Mononuclear cell (primary cell): Measurements from ENCODE around the gene TBC1D5. TPM values are rescaled to one million over a fixed set of nuclear protein-coding genes. Genes with fewer than 3 reads are reported as not detected.

ENCODE experiments used
- H3K27me3 ChIP-seq: 2 replicates; pipeline ENCODE4 v1.6.0; 2011; ENCODE audit warnings: low read length, control low read depth; ENCODE audit not compliant: insufficient read depth
- H3K4me1 ChIP-seq: 2 replicates; pipeline ENCODE4 v1.5.1; 2011; ENCODE audit warnings: mild to moderate bottlenecking, low read length, control low read depth; ENCODE audit not compliant: insufficient read depth
- H3K4me3 ChIP-seq: 2 replicates; pipeline ENCODE4 v1.5.1; 2011; ENCODE audit warnings: mild to moderate bottlenecking, low read length, moderate library complexity
- H3K9me3 ChIP-seq: 2 replicates; pipeline ENCODE4 v1.5.1; 2011; ENCODE audit warnings: low read depth, mild to moderate bottlenecking, control low read depth, low read length
- total RNA-seq: library from RNA; depleted of rRNA; stranded (reverse); fragments of >200 nt; gene quantifications from one replicate; pipeline ENCODE4 v1.2.3, GENCODE V29; 2012

The TBC1D5 gene
- total RNA-seq, 1 donor = 78.4 TPM

GRCh38 chr3:17759901-17760300 lies 17.5 kb upstream of the TBC1D5 start:
- Histone ChIP-seq H3K4me1 (no peaks in the 10 kb centered on the region), H3K27me3 (no peaks in the 10 kb centered on the region), H3K4me3 (no peak overlapping the region)

GRCh38 chr3:17755836-17756235 lies 13.4 kb upstream of the TBC1D5 start:
- Histone ChIP-seq H3K4me1 (no peaks in the 10 kb centered on the region), H3K4me3 (no peak overlapping the region), H3K27me3 (no peaks in the 10 kb centered on the region), H3K9me3 (no peaks in the 10 kb centered on the region)

More at GRCh38 chr3:17759901-17760300, 17.5 kb upstream of the TBC1D5 start:
- H3K9me3 ChIP-seq = no peaks in the 10 kb centered on the region

DNA sequence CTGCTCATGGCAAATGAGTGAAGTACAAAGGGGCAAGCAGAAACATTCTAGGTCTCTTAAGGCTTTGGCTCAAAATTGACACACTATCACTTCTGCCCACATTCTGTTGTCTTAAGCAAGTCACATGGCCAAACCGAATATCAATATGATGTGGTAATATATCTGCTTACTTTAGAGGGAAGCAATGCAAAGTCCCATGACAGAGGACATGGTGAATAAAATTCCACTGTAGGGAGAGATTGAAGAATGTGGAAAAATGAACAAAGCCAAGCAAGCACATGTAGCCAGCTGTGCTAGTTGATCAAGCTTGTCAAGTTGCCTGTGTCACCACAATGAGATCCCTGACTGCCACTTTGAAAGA lies 11.2 kb upstream of the TBC1D5 start:
- H3K9me3 ChIP-seq = no peaks in the 10 kb centered on the region
- H3K4me1 ChIP-seq = peaks cover 12% of the 10 kb centered on the region
- H3K4me3 ChIP-seq = no peak overlapping the region
- no peaks in the 10 kb centered on the region for H3K27me3 ChIP-seq

DNA sequence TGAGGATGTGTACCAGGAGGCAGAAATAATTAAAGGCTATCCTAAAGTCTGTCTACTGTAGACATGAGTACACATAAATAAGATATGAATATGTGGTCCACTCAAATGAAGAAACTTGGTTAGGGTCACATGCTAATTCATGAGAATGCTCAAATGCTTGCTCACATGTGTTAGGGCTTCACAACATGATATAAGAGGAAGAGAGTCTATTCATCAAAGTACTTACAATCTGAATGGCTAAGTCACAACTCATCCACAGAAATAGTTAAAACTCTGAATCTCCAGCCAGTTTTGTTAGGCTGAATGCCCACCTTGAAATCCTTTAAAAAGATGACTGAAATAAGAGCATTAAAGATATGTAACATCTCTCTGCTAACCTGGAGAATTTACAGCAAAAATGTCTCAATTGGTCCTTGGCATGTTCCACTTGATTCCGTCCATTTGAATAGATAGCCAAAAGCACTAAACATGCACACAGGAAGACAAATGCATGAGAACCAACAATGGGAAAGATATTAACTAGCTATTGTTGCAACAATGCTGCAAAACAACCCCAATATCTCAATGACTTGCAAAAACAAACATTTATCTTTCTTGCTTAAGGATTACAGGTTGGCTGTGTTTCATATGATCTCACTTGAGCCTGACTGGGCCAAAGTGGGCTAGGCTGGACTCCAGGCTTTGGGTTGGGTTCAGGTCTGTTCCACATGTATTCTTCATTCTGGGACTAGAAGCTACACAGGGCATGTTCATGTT lies 10.6 kb upstream of the TBC1D5 start:
- no peaks in the 10 kb centered on the region for H3K27me3 ChIP-seq
- H3K4me1 ChIP-seq = peaks cover 12% of the 10 kb centered on the region
- H3K9me3 ChIP-seq = no peaks in the 10 kb centered on the region
- no peak overlapping the region for H3K4me3 ChIP-seq

DNA sequence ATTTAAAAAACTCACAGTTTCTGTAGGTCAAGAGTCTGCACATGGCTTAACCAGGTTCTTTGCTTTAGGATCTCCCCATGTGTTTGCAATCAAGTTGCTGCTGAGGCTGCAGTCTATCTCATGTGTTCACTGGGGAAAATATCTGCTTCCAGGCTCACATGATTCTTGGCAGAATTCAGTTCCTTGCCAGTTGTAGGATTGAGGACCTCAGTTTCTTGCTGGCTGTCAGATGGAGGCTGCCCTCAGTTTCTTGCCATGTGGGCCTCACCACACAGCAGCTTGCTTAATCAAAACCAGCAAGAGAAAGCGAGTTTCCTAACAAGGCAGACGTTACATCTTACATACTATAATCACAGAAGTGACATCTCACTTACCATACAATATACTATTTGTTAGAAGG lies 10.0 kb upstream of the TBC1D5 start:
- H3K4me3 ChIP-seq = no peak overlapping the region
- no peaks in the 10 kb centered on the region for H3K9me3 ChIP-seq
- H3K27me3 ChIP-seq = no peaks in the 10 kb centered on the region
- peaks cover 18% of the 10 kb centered on the region for H3K4me1 ChIP-seq

DNA sequence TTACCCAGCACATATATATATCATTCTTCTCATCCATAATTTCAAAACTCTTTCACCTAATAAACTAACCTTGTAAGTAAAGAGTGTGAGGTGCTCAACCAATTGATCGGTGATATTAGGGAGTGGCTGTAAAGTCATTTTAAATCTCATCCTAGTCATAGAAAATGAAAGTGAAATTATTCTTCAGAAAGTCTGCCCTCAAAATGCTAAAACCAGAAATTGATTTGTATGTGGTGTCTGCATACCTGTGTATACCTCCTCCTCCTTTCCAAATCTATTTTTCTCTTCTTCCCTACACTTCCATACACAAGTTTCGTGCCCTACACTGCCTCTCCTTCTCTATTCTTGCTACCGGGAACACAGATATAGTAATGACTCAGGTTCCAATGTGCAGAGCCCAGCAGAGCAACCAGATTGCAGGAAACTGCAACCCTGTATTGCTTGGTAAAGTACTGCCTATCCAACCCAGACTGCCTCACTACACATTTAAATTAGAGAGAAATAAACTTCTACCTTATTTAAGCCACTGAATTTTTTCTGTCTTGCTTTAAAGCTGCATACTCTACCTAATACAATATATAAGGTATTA lies 7.4 kb upstream of the TBC1D5 start:
- H3K27me3 ChIP-seq = no peaks in the 10 kb centered on the region
- H3K4me3 ChIP-seq = no peak overlapping the region
- peaks cover 25% of the 10 kb centered on the region for H3K4me1 ChIP-seq
- H3K9me3 ChIP-seq = no peaks in the 10 kb centered on the region

- H3K4me3 ChIP-seq = no peak overlapping the region
- H3K9me3 ChIP-seq = no peaks in the 10 kb centered on the region
- H3K27me3 ChIP-seq = no peaks in the 10 kb centered on the region
- peaks cover 25% of the 10 kb centered on the region for H3K4me1 ChIP-seq
These were observed 6.8 kb upstream of the TBC1D5 start for GRCh38 chr3:17749281-17749680.

GRCh38 chr3:17747890-17748247 lies 5.4 kb upstream of the TBC1D5 start:
- Histone ChIP-seq H3K9me3 (no peaks in the 10 kb centered on the region), H3K27me3 (no peaks in the 10 kb centered on the region), H3K4me1 (peaks cover 34% of the 10 kb centered on the region), H3K4me3 (no peak overlapping the region)

DNA sequence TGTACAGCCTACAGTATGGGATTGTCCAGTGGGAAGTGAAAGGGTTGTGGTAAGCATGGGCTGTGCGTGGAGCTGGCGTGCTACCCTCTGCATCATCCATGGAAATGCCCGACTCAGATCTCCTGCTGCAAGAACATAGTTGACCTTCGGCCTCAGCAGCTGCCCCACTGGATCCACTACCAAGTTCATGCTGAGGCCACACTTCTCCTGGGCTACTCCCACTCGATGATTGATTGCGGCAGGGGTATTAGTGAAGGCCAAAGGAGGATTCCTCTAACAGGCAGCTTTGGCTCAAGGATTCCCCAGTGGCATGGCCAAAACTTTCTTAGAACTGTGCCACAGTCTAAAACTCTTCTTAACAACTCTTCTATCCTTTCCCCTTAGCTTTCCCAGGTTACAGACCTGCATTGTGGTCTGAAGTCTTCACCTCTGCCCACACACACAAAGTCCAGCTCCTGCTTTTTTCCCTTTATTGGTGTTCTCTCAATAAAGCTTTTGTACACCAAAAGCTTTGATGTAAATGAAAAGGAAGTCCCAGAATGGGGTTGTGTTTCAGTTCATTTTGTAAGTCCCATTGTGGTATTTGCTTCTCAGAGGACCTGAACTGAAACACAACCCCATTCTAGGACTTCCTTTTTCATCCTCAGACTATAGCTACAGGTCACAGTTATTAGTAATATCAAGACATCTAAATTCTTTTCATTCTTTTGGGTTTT lies 4.9 kb upstream of the TBC1D5 start:
- H3K4me1 ChIP-seq = peaks cover 36% of the 10 kb centered on the region
- H3K4me3 ChIP-seq = no peak overlapping the region
- H3K27me3 ChIP-seq = no peaks in the 10 kb centered on the region
- no peaks in the 10 kb centered on the region for H3K9me3 ChIP-seq

DNA sequence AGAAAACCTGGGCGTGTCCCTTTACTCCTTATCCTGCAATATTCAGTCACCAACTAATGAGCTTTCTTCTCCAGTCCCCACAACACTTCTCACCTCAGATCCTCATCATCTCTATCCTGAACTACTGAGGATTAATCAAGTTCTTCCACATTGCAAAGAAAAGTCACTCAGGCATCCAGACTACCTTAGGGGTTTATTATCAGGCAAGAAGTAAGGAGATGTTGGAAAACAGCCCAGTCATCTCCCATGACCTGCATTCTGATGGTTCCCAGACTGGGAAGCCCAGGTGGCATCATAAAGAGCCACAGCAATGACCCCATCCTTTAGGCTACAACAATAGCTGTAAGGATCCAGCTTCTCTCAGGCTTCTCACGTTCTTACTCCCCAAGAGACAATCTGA lies 3.5 kb upstream of the TBC1D5 start:
- H3K27me3 ChIP-seq = no peaks in the 10 kb centered on the region
- H3K4me3 ChIP-seq = no peak overlapping the region
- peaks cover 44% of the 10 kb centered on the region for H3K4me1 ChIP-seq
- no peaks in the 10 kb centered on the region for H3K9me3 ChIP-seq

DNA sequence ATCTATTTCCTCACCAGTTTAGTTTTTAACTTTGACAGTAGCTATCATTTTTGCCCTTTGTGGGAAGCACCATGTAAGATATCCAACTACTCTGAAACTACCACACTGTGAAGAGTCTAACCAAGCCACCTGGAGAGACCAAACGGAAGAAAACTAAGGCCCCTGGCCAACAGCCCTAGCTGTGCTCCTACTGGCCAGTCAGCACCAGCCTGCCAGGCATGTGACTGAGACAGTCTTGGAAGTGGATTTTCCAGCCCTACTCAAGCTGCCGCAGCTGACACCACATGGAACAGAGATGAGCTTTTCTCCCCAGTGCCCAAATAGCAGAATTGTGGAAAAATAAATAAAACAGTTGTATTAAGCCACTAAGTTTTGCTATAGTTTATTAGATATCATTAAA lies 2.9 kb upstream of the TBC1D5 start:
- Histone ChIP-seq H3K4me3 (no peak overlapping the region), H3K27me3 (no peaks in the 10 kb centered on the region), H3K4me1 (peaks cover 49% of the 10 kb centered on the region)

DNA sequence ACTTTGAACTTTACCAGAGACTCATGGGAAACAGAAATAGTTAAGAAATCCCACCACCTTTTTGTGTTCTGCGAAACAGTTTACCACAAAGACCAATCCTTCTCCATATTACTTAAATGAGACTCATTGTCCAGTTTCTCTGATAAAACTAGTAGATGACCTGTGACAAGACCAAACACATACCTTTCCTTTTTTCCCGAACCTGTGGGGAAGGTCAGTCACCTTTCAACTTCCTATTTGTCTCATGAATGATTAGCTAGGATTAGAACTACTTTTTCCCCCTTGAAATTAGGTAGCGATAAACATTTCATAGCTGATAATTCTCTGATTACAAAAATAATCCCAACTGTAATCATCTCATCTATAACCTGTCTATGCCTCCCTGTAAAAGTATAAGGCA lies 2.3 kb upstream of the TBC1D5 start:
- no peaks in the 10 kb centered on the region for H3K27me3 ChIP-seq
- H3K4me1 ChIP-seq = peaks cover 51% of the 10 kb centered on the region
- H3K4me3 ChIP-seq = no peak overlapping the region
- H3K9me3 ChIP-seq = no peaks in the 10 kb centered on the region

More for the DNA sequence above, 2.9 kb upstream of the TBC1D5 start:
- H3K9me3 ChIP-seq = no peaks in the 10 kb centered on the region

DNA sequence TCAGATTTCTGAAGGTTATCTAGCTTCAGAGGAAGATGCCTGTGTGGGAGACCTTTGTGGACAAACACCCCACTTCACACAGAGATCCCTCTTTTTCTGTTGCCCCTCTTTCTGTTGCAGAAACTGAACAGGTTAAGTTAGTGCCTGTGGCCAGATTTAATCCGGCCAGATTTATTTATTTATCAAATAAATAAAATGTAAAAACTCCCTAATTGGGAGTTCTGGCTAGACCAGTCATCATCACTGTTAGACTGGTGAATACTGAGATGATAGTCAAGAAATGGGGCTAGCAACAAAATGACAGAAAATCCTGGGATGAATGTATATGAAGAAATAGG lies 1.2 kb upstream of the TBC1D5 start:
- H3K4me3 ChIP-seq = no peak overlapping the region
- no peaks in the 10 kb centered on the region for H3K9me3 ChIP-seq
- H3K27me3 ChIP-seq = no peaks in the 10 kb centered on the region
- peaks cover 50% of the 10 kb centered on the region for H3K4me1 ChIP-seq

DNA sequence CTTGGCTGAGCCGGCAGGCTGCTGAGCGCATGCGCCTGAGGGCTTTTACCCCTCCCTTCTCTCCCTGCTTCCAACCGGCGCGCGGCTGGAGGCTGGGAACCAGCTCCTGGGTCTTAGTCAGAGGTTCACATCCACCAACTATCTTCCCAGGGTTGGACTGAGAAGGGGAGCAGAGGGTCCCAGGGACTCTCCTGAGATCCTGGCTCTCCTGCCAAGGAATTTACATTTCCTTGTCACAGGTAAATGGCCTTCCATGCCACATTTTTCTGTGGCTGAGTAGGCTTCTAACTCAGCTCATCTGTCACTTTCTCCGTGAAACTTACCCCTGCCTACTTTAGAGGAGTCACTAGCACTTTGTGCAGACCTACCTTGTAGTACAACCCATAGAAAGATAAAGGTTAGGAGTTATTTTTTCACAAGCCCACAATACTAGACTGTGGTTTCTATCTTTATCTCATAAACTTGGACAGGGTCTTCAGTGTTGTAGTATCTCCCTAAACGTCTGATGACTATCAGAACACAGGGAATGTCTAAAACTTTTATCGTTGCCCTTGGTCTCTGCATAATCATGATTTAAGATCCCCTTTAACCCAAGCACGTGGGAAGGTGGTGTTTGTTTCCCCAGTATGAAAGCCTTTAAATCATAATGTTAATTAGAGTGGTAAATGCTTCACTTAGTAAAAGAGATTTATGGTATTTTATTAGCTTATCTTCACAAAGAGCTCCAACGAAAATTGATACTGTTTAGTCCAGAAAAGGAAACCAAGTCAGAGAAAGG lies 638 bp upstream of the TBC1D5 start:
- Histone ChIP-seq H3K4me1 (peaks cover 52% of the 10 kb centered on the region), H3K4me3 (peak overlapping the region; percentile 92), H3K9me3 (no peaks in the 10 kb centered on the region), H3K27me3 (no peaks in the 10 kb centered on the region)

GRCh38 chr3:17741621-17742101 lies 770 bp downstream of the TBC1D5 start:
- Histone ChIP-seq H3K27me3 (no peaks in the 10 kb centered on the region), H3K4me3 (peak overlapping the region; percentile 92), H3K9me3 (no peaks in the 10 kb centered on the region), H3K4me1 (peaks cover 39% of the 10 kb centered on the region)
